Measurements from ENCODE around the gene PINK1. TPM values are rescaled to one million over a fixed set of nuclear protein-coding genes. Genes with fewer than 3 reads are reported as not detected.

The PINK1 gene
- total and polyA plus RNA-seq, 2 of the 13 experiments (the other 11 are each of a cell fraction or from before 2014, with no cell fraction given): 15.3 to 16.1 TPM

DNA sequence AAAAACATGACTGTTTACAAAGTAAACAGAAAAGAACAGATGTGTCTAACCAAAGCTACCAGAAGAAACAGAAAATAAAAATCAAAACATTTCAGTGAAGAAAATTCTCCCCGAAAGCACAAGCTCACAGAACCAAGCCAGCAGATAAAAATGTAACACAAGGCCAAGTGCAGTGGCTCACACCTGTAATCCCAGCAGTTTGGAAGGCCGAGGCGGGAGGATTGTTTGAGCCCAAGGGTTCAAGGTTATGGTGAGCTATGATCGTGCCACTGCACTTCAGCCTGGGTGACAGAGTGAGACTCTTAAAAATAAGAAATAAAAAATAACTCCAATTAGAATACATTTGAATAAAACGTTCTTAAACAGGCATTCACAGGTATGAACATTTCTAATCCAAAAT, 47.0 kb downstream of the PINK1 start (continued):
- TF ChIP-seq, protein P1, sequence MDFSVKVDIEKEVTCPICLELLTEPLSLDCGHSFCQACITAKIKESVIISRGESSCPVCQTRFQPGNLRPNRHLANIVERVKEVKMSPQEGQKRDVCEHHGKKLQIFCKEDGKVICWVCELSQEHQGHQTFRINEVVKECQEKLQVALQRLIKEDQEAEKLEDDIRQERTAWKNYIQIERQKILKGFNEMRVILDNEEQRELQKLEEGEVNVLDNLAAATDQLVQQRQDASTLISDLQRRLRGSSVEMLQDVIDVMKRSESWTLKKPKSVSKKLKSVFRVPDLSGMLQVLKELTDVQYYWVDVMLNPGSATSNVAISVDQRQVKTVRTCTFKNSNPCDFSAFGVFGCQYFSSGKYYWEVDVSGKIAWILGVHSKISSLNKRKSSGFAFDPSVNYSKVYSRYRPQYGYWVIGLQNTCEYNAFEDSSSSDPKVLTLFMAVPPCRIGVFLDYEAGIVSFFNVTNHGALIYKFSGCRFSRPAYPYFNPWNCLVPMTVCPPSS (IDR thresholded peaks at IDR 0.05): no peak
- TF ChIP-seq SOX13 (IDR thresholded peaks at IDR 0.05) (no peak), SOX13 (CRISPR knock-in tag; conservative IDR thresholded peaks at IDR 0.05 in 1 of 2, IDR thresholded peaks at IDR 0.05 in 1 of 2) (0 out of 4 replicates have a peak, but pooled peaks of 1 of the 2 experiments have one; percentile 21), RXRA (CRISPR knock-in tag; IDR thresholded peaks at IDR 0.05) (peak; percentile 68; the same call in 1 of the 2 replicates), HNF4A (CRISPR knock-in tag; IDR thresholded peaks at IDR 0.05) (peak; percentile 39; the same call in 1 of the 2 replicates), BCL6 (CRISPR knock-in tag; IDR thresholded peaks at IDR 0.05) (peak; percentile 83), ARID5B (CRISPR knock-in tag; IDR thresholded peaks at IDR 0.05) (peak; percentile 35; the same call in 1 of the 2 replicates), ZFP36 (IDR thresholded peaks at IDR 0.05; ENCODE audit: borderline replicate concordance, low read depth, low read length, partially characterized antibody) (no peak), PHF5A (CRISPR knock-in tag; IDR thresholded peaks at IDR 0.05; ENCODE audit: low read depth, unreplicated experiment) (no peak), RXRB (CRISPR knock-in tag; IDR thresholded peaks at IDR 0.05; ENCODE audit: borderline replicate concordance) (peak; percentile 49; the same call in 1 of the 2 replicates), FOXA3 (CRISPR knock-in tag; IDR thresholded peaks at IDR 0.05) (0 out of 2 replicates have a peak, but pooled peaks have one; percentile 14)
- TF ChIP-seq, protein P2, sequence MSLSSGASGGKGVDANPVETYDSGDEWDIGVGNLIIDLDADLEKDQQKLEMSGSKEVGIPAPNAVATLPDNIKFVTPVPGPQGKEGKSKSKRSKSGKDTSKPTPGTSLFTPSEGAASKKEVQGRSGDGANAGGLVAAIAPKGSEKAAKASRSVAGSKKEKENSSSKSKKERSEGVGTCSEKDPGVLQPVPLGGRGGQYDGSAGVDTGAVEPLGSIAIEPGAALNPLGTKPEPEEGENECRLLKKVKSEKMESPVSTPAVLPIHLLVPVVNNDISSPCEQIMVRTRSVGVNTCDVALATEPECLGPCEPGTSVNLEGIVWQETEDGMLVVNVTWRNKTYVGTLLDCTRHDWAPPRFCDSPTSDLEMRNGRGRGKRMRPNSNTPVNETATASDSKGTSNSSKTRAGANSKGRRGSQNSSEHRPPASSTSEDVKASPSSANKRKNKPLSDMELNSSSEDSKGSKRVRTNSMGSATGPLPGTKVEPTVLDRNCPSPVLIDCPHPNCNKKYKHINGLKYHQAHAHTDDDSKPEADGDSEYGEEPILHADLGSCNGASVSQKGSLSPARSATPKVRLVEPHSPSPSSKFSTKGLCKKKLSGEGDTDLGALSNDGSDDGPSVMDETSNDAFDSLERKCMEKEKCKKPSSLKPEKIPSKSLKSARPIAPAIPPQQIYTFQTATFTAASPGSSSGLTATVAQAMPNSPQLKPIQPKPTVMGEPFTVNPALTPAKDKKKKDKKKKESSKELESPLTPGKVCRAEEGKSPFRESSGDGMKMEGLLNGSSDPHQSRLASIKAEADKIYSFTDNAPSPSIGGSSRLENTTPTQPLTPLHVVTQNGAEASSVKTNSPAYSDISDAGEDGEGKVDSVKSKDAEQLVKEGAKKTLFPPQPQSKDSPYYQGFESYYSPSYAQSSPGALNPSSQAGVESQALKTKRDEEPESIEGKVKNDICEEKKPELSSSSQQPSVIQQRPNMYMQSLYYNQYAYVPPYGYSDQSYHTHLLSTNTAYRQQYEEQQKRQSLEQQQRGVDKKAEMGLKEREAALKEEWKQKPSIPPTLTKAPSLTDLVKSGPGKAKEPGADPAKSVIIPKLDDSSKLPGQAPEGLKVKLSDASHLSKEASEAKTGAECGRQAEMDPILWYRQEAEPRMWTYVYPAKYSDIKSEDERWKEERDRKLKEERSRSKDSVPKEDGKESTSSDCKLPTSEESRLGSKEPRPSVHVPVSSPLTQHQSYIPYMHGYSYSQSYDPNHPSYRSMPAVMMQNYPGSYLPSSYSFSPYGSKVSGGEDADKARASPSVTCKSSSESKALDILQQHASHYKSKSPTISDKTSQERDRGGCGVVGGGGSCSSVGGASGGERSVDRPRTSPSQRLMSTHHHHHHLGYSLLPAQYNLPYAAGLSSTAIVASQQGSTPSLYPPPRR (CRISPR knock-in tag; IDR thresholded peaks at IDR 0.05; ENCODE audit: borderline replicate concordance): no peak

Measured in HepG2 (cell line).